K562 (cell line): Measurements from ENCODE around the gene OR2B3. TPM values are rescaled to one million over a fixed set of nuclear protein-coding genes. Genes with fewer than 3 reads are reported as not detected.

Experiments
- ATAC-seq: fragments of 200-7000 bp; cut with Tn5 transposase; 3 replicates; pipeline ENCODE4 v1.9.1; 2020; ENCODE audit warnings: moderate library complexity
- Bru-seq: library from RNA; stranded (reverse); fragments of 400-500 nt; gene quantifications from one replicate; lab custom pipeline; 2021; lab: Mats Ljungman, UMichigan
- BruChase-seq, 2 experiments: library from RNA; stranded (reverse); fragments of 400-500 nt; gene quantifications; one replicate each; lab custom pipeline; 2021; lab: Mats Ljungman, UMichigan
- BruUV-seq: library from RNA; stranded (reverse); fragments of 400-500 nt; replicated peaks from 2 replicates; lab custom pipeline; 2021; lab: Mats Ljungman, UMichigan
- CTCF ChIA-PET: fragments of 300-600 bp; formaldehyde crosslinking; extraction: SDS; loops from one replicate; lab custom pipeline; 2021; ENCODE audit warnings: low intra/inter-chr PET ratio; lab: Yijun Ruan, JAX
- POLR2A ChIA-PET: fragments of 300-600, 350-650 bp; sonication (Branson Sonifier 250); formaldehyde crosslinking; extraction: SDS; loops from one replicate; lab custom pipeline; 2021; ENCODE audit warnings: antibody characterized with exemption, inconsistent platforms; lab: Yijun Ruan, JAX
- DNase-seq, 4 experiments: peaks; one replicate each; pipeline versions ENCODE4 v3.0.0 to v3.0.0-alpha.2; 2011 to 2018; ENCODE audit warnings: low spot score in 3 of 4, mixed read lengths in 3 of 4; ENCODE audit errors: extremely low read depth in 1 of 4
- FAIRE-seq: peaks from 2 replicates; lab custom pipeline; 2011; peaks lifted over from hg19 to GRCh38; lab: Jason Lieb, UNC
- H2AFZ ChIP-seq: 2 replicates; pipeline ENCODE4 v1.6.0; 2011; ENCODE audit warnings: low read depth, low read length, control low read depth, inconsistent platforms
- H3K27ac ChIP-seq: fragments of 200-600 bp; 3 replicates; pipeline ENCODE4 v1.8.0; 2011; ENCODE audit warnings: low read depth, mild to moderate bottlenecking, control low read depth, inconsistent platforms, low read length, moderate library complexity, mixed read lengths; ENCODE audit errors: extremely low read depth
- H3K27me3 ChIP-seq, 2 experiments: fragments of 300-600 bp in 1 of 2; 2 replicates in 1 of 2; 3 replicates in 1 of 2; pipeline versions ENCODE4 v1.6.0 to v1.8.0; 2011; ENCODE audit warnings: inconsistent platforms in 2 of 2, low read length in 2 of 2, mild to moderate bottlenecking in 1 of 2, mixed read lengths in 1 of 2, moderate library complexity in 1 of 2; ENCODE audit not compliant: control insufficient read depth in 2 of 2, insufficient read depth in 2 of 2
- H3K36me3 ChIP-seq: fragments of 300-600 bp; 3 replicates; pipeline ENCODE4 v1.8.0; 2011; ENCODE audit warnings: mild to moderate bottlenecking, low read length, inconsistent platforms; ENCODE audit not compliant: control insufficient read depth, insufficient read depth
- H3K4me1 ChIP-seq, 2 experiments: fragments of 200-600 bp in 1 of 2; replicated peaks in 1 of 2; 2 replicates in 1 of 2; 3 replicates in 1 of 2; pipeline versions ENCODE4 v1.5.1 to v1.8.0; 2011; ENCODE audit warnings: inconsistent platforms in 2 of 2, low read length in 2 of 2, mild to moderate bottlenecking in 1 of 2, mixed read lengths in 1 of 2, moderate library complexity in 1 of 2; ENCODE audit not compliant: control insufficient read depth in 2 of 2, insufficient read depth in 2 of 2
- H3K4me2 ChIP-seq: 2 replicates; pipeline ENCODE4 v1.6.1; 2011; ENCODE audit warnings: low read length, control low read depth, inconsistent platforms, mixed read lengths; ENCODE audit not compliant: insufficient read depth
- H3K4me3 ChIP-seq: fragments of 200-600 bp; sonication (generic), shearing (Covaris generic); 2 replicates; pipeline ENCODE4 v1.5.1; 2016; ENCODE audit warnings: control low read depth, inconsistent platforms
- H3K79me2 ChIP-seq: fragments of 200-600 bp; 3 replicates; pipeline ENCODE4 v1.8.0; 2011; ENCODE audit warnings: low read length, inconsistent platforms; ENCODE audit not compliant: control insufficient read depth, insufficient read depth
- H3K9ac ChIP-seq, 2 experiments: 2 replicates each; pipeline versions ENCODE4 v1.6.0 to v1.6.1; 2011; ENCODE audit warnings: low read depth in 2 of 2, low read length in 2 of 2, control low read depth in 1 of 2, inconsistent platforms in 1 of 2, mild to moderate bottlenecking in 1 of 2, mixed read lengths in 1 of 2; ENCODE audit not compliant: insufficient read depth in 1 of 2
- H3K9me1 ChIP-seq: one replicate; pipeline ENCODE4 v1.6.0; 2011; ENCODE audit warnings: inconsistent platforms, mild to moderate bottlenecking, low read length, moderate library complexity; ENCODE audit not compliant: control insufficient read depth, insufficient read depth
- H3K9me3 ChIP-seq: replicated peaks from 2 replicates; pipeline ENCODE4 v1.5.1; 2011; ENCODE audit warnings: low read depth, low read length, inconsistent platforms; ENCODE audit not compliant: control insufficient read depth, insufficient read depth
- H4K20me1 ChIP-seq: replicated peaks from 2 replicates; pipeline ENCODE4 v1.6.1; 2011; ENCODE audit warnings: low read length, inconsistent platforms, mixed read lengths; ENCODE audit not compliant: control insufficient read depth, insufficient read depth
- CHD2 ChIP-seq: IDR thresholded peaks from 2 replicates; pipeline ENCODE4 v1.6.1; 2011; ENCODE audit warnings: low read depth, low read length
- PHB2 ChIP-seq: fragments of 450-650 bp; IDR thresholded peaks from 2 replicates; pipeline ENCODE4 v1.6.1; 2017; ENCODE audit warnings: low read depth
- RHOXF2B ChIP-seq: fragments of 250-450 bp; sonication (Bioruptor Pico); conservative IDR thresholded peaks from 2 replicates; pipeline ENCODE4 v1.5.1; 2021
- SAFB ChIP-seq: fragments of 200-400 bp; formaldehyde crosslinking; IDR thresholded peaks from 2 replicates; pipeline ENCODE4 v1.6.1; 2017; ENCODE audit warnings: low read depth, low read length, borderline replicate concordance
- SNRNP70 ChIP-seq: fragments of 200-400 bp; formaldehyde crosslinking; optimal IDR thresholded peaks from 2 replicates; pipeline ENCODE3; 2017; ENCODE audit warnings: low read depth, low read length
- TAF15 ChIP-seq: fragments of 200-400 bp; formaldehyde crosslinking; IDR thresholded peaks from 2 replicates; pipeline ENCODE4 v1.6.1; 2017; ENCODE audit warnings: mild to moderate bottlenecking, low read depth, low read length, moderate library complexity
- TBL1XR1 ChIP-seq, 2 experiments: IDR thresholded peaks; 2 replicates each; pipeline ENCODE4 v1.6.1; 2012; ENCODE audit warnings: improper control_type of control experiment in 2 of 2, low read length in 2 of 2, mild to moderate bottlenecking in 1 of 2
- USF2 ChIP-seq: sonication (generic); formaldehyde crosslinking; IDR thresholded peaks from 2 replicates; pipeline ENCODE4 v1.5.0; 2020; ENCODE audit warnings: missing genetic modification reagents
- ZNF764 ChIP-seq: fragments of 250-450 bp; sonication (Bioruptor Pico); IDR thresholded peaks from 2 replicates; pipeline ENCODE4 v1.4.0; 2020; ENCODE audit warnings: low read depth, mild to moderate bottlenecking, moderate library complexity
- ZNF830 ChIP-seq: fragments of 250-450 bp; sonication (Bioruptor Pico); IDR thresholded peaks from 2 replicates; pipeline ENCODE4 v1.5.0; 2021; ENCODE audit warnings: mild to moderate bottlenecking
- WGBS: fragments of 100-300 bp; shearing (Covaris generic); methylation state at CpG from one replicate; pipeline ENCODE4 v1.1.6; 2016; ENCODE audit warnings: low coverage, mixed read lengths; ENCODE audit not compliant: insufficient coverage; ENCODE audit errors: missing lambda C conversion rate; 5-methylcytosine and 5-hydroxymethylcytosine counted together
- in situ Hi-C: fragments of 300-500 bp; cut with MboI; formaldehyde crosslinking; loops from 4 replicates; pipeline ENCODE4 v1.15.0; 2018; ENCODE audit warnings: inconsistent platforms, mixed read lengths
- intact Hi-C: fragments of 100-400 bp; cut with micrococcal nuclease; formaldehyde crosslinking; loops from 2 replicates; pipeline ENCODE4 v1.14.2; 2022
- long read RNA-seq, 3 experiments: library from polyadenylated mRNA in 2 of 3; library from RNA in 1 of 3; unstranded in 2 of 3; stranded (forward) in 1 of 3; transcript quantifications; one replicate each; pipeline ENCODE4 v2.0.0, GENCODE V29; 2019 to 2022
- polyA minus RNA-seq, 3 experiments: library from RNA; depleted of rRNA, polyadenylated mRNA; stranded (reverse); fragments of >200 nt; gene quantifications; 2 replicates each; pipeline ENCODE4 v1.2.3, GENCODE V29; 2011
- polyA plus RNA-seq, 8 experiments: library from polyadenylated mRNA; depleted of rRNA in 4 of 8; stranded (reverse) in 5 of 8; unstranded in 3 of 8; fragments of >200 nt; fragmentation: Nextera tagmentation in 2 of 8; fragmentation: Illumina TruSeq in 1 of 8; extraction: Ambion mirVana in 2 of 8; extraction: Trizol in 1 of 8; gene quantifications; 2 replicates each; pipeline versions ENCODE4 v1.2.1 to v1.2.3, GENCODE V29; 2011 to 2014; ENCODE audit warnings: inconsistent platforms in 1 of 8, missing spikeins in 1 of 8
- total RNA-seq, 7 experiments: library from RNA; depleted of rRNA in 6 of 7; stranded (reverse); fragments of >200 nt in 6 of 7; fragmentation: Illumina TruSeq in 2 of 7; extraction: Trizol in 2 of 7; gene quantifications; 2 replicates each; pipeline versions ENCODE4 v1.2.1 to v1.2.3, GENCODE V29; 2011 to 2021; ENCODE audit warnings: low replicate concordance in 1 of 7
- TF ChIP-seq, protein P1 (sequence below), 2 experiments: IDR thresholded peaks; 2 replicates each; pipeline ENCODE4 v1.6.1; 2011; ENCODE audit warnings: borderline replicate concordance in 1 of 2, control low read depth in 1 of 2, low read depth in 1 of 2, low read length in 1 of 2, mild to moderate bottlenecking in 1 of 2, mixed read lengths in 1 of 2, moderate library complexity in 1 of 2; ENCODE audit not compliant: insufficient read depth in 1 of 2, insufficient read length in 1 of 2, poor library complexity in 1 of 2, severe bottlenecking in 1 of 2; ENCODE audit errors: extremely low read depth in 1 of 2
- TF ChIP-seq, protein P2 (sequence below): fragments of 250-450 bp; sonication (Bioruptor Pico); IDR thresholded peaks from 2 replicates; pipeline ENCODE4 v1.5.1; 2021; ENCODE audit warnings: mild to moderate bottlenecking
- TF ChIP-seq, protein P3 (sequence below), 2 experiments: IDR thresholded peaks; 2 replicates each; pipeline ENCODE4 v1.6.1; 2012; ENCODE audit warnings: improper control_type of control experiment in 2 of 2, low read depth in 2 of 2, low read length in 2 of 2, borderline replicate concordance in 1 of 2

Gene OR2B3
- total RNA-seq (2011; cell fraction: chromatin; rRNA removed; ENCODE audit: low replicate concordance): not detected in 2 replicates
- total RNA-seq (2011; cell fraction: nucleolus; rRNA removed): not detected in 2 replicates
- not detected in 2 replicates for total RNA-seq (2011; cell fraction: nucleoplasm; rRNA removed)
- total RNA-seq (2014; rRNA removed): not detected in 2 replicates
- total RNA-seq (2014; rRNA removed; fragmentation: Illumina TruSeq; extraction: Trizol): not detected in 2 replicates
- total RNA-seq (2015; rRNA removed; fragmentation: Illumina TruSeq; extraction: Trizol): not detected in 2 replicates
- total RNA-seq (2021): not detected in 2 replicates
- not detected in 2 replicates for polyA plus RNA-seq (2011; rRNA removed)
- polyA plus RNA-seq (2011; cell fraction: cytosol; rRNA removed): not detected in 2 replicates
- polyA plus RNA-seq (2011; cell fraction: nucleus; rRNA removed): not detected in 2 replicates
- polyA plus RNA-seq (2012): not detected in 2 replicates
- polyA plus RNA-seq (2014; fragmentation: Illumina TruSeq; extraction: Trizol): not detected in 2 replicates
- not detected for polyA plus RNA-seq (2014; fragmentation: Nextera tagmentation; extraction: Ambion mirVana)
- polyA plus RNA-seq (2014; rRNA removed): not detected in 2 replicates
- polyA minus RNA-seq (2011; rRNA and poly(A)+ RNA removed): not detected in 2 replicates
- polyA minus RNA-seq (2011; cell fraction: cytosol; rRNA and poly(A)+ RNA removed): not detected in 2 replicates
- not detected in 2 replicates for polyA minus RNA-seq (2011; cell fraction: nucleus; rRNA and poly(A)+ RNA removed)
- not detected for Bru-seq, nascent RNA
- not detected for BruChase-seq, experiment 1, labeled RNA remaining after a 2-hour chase
- not detected for BruChase-seq, experiment 2, labeled RNA remaining after a 6-hour chase
- long read RNA-seq, experiment 1: 0 reads
- long read RNA-seq, experiment 2: 0 reads
- long read RNA-seq, experiment 3: 0 reads

DNA sequence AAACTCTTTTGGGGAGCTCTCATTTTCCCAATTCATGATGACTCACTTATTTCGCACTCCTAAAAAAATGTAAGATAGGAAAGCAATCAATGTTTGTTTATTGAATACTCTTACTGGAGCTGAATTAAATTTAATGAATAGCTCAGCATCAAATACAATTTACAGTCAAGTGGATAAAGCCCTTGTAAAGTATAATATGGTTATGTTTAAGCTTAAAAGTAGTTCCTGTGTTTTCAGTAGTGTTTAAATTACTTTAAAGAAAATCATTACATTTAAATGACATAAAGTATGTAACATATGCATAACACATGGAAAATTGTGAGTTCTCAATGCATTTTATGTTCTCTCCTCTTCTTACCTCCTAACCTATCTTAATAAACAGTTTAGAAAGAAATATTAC is at the start of gene OR2B3:
TSS of gene OR2B3 (minus strand) at position 101 of the 400 bp plus-strand sequence. CDS start at position 36, 65 bp downstream.
- no peak within 1 kb of the TSS for H3K27ac ChIP-seq
- CTCF ChIA-PET: no interaction called here
- no peaks in the 10 kb centered on the region for H3K4me1 ChIP-seq
- in situ Hi-C loops (no loop called here), intact Hi-C loops (no loop called here)
- no peaks in the 10 kb centered on the region for H3K79me2 ChIP-seq
- no peaks in the 10 kb centered on the region for H3K9me3 ChIP-seq
- H3K36me3 ChIP-seq: no peaks in the 10 kb centered on the region
- H2AFZ ChIP-seq: no peak within 1 kb of the TSS
- H3K27me3 ChIP-seq: peaks cover 7 to 9% of the 10 kb centered on the region in 2 experiments
- no peaks in the 10 kb centered on the region for H4K20me1 ChIP-seq
- WGBS: 0% methylated on average over 1 of the region's 1 CpG
- ATAC-seq (no peak), DNase-seq (no peak), FAIRE-seq (no peak)
- POLR2A ChIA-PET: interaction anchor here (0.6 kb wide), 2 partner anchors 401 to 558 kb away, joined by 3 to 5 read pairs; no protein-coding TSS in a partner anchor
- H3K4me3 ChIP-seq: no peak within 1 kb of the TSS
- H3K4me2 ChIP-seq: no peak within 1 kb of the TSS
- H3K9ac ChIP-seq: no peak within 1 kb of the TSS
- no peaks in the 10 kb centered on the region for H3K9me1 ChIP-seq
- no TSS peak for BruUV-seq
- TF ChIP-seq SAFB (no peak), ZNF764 (no peak), RHOXF2B (CRISPR knock-in tag) (no peak), ZNF830 (CRISPR knock-in tag) (no peak), CHD2 (no peak), USF2 (no peak), SNRNP70 (no peak), TAF15 (no peak), TBL1XR1 (IDR thresholded peaks at IDR 0.05; ENCODE audit: low read length in 2 of 2) (no peak), PHB2 (no peak)
- TF ChIP-seq, protein P1, sequence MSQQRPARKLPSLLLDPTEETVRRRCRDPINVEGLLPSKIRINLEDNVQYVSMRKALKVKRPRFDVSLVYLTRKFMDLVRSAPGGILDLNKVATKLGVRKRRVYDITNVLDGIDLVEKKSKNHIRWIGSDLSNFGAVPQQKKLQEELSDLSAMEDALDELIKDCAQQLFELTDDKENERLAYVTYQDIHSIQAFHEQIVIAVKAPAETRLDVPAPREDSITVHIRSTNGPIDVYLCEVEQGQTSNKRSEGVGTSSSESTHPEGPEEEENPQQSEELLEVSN (IDR thresholded peaks at IDR 0.05; ENCODE audit: borderline replicate concordance in 1 of 2, extremely low read depth in 1 of 2, insufficient read depth in 1 of 2, insufficient read length in 1 of 2, low read depth in 1 of 2, low read length in 1 of 2, poor library complexity in 1 of 2, severe bottlenecking in 1 of 2): no peak
- TF ChIP-seq, protein P2, sequence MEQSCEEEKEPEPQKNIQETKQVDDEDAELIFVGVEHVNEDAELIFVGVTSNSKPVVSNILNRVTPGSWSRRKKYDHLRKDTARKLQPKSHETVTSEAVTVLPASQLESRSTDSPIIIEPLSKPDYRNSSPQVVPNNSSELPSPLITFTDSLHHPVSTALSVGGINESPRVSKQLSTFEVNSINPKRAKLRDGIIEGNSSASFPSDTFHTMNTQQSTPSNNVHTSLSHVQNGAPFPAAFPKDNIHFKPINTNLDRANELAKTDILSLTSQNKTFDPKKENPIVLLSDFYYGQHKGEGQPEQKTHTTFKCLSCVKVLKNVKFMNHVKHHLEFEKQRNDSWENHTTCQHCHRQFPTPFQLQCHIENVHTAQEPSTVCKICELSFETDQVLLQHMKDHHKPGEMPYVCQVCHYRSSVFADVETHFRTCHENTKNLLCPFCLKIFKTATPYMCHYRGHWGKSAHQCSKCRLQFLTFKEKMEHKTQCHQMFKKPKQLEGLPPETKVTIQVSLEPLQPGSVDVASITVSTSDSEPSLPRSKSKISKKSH (CRISPR knock-in tag): no peak
- TF ChIP-seq, protein P3, sequence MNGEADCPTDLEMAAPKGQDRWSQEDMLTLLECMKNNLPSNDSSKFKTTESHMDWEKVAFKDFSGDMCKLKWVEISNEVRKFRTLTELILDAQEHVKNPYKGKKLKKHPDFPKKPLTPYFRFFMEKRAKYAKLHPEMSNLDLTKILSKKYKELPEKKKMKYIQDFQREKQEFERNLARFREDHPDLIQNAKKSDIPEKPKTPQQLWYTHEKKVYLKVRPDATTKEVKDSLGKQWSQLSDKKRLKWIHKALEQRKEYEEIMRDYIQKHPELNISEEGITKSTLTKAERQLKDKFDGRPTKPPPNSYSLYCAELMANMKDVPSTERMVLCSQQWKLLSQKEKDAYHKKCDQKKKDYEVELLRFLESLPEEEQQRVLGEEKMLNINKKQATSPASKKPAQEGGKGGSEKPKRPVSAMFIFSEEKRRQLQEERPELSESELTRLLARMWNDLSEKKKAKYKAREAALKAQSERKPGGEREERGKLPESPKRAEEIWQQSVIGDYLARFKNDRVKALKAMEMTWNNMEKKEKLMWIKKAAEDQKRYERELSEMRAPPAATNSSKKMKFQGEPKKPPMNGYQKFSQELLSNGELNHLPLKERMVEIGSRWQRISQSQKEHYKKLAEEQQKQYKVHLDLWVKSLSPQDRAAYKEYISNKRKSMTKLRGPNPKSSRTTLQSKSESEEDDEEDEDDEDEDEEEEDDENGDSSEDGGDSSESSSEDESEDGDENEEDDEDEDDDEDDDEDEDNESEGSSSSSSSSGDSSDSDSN (IDR thresholded peaks at IDR 0.05; ENCODE audit: borderline replicate concordance in 1 of 2, low read depth in 2 of 2, low read length in 2 of 2): no peak
